ENCODE results near the gene SLC5A7.

The SLC5A7 gene

GRCh38 chr2:107990718-107991117 is 4.4 kb downstream of the SLC5A7 start:
- no peak overlapping the region for H3K4me3 ChIP-seq (ENCODE audit: low read depth, low read length)
- DNase-seq (ENCODE audit: low read depth): no peak
- TF ChIP-seq CTCF (IDR thresholded peaks at IDR 0.05; ENCODE audit: low read depth, low read length, missing control alignments): no peak
- in situ Hi-C loops (cut with HindIII; ENCODE audit: low sequenced_read_pairs): no loop called here

GRCh38 chr2:107992069-107992468 is 5.7 kb downstream of the SLC5A7 start:
- in situ Hi-C loops (cut with HindIII; ENCODE audit: low sequenced_read_pairs): no loop called here
- no peak for DNase-seq (ENCODE audit: low read depth)
- TF ChIP-seq CTCF (IDR thresholded peaks at IDR 0.05; ENCODE audit: low read depth, low read length, missing control alignments): no peak
- H3K4me3 ChIP-seq (ENCODE audit: low read depth, low read length): no peak overlapping the region

- DNase-seq (ENCODE audit: low read depth): no peak
- TF ChIP-seq CTCF (IDR thresholded peaks at IDR 0.05; ENCODE audit: low read depth, low read length, missing control alignments): no peak
- in situ Hi-C loops (cut with HindIII; ENCODE audit: low sequenced_read_pairs): no loop called here
- no peak overlapping the region for H3K4me3 ChIP-seq (ENCODE audit: low read depth, low read length)
These were observed 12.8 kb downstream of the SLC5A7 start for GRCh38 chr2:107999158-107999557.

- no peak for TF ChIP-seq CTCF (IDR thresholded peaks at IDR 0.05; ENCODE audit: low read depth, low read length, missing control alignments)
- DNase-seq (ENCODE audit: low read depth): no peak
- in situ Hi-C loops (cut with HindIII; ENCODE audit: low sequenced_read_pairs): no loop called here
- no peak overlapping the region for H3K4me3 ChIP-seq (ENCODE audit: low read depth, low read length)
These were observed 24.7 kb downstream of the SLC5A7 start for GRCh38 chr2:108010912-108011591.

- no peak for DNase-seq (ENCODE audit: low read depth)
- in situ Hi-C loops (cut with HindIII; ENCODE audit: low sequenced_read_pairs): no loop called here
- no peak overlapping the region for H3K4me3 ChIP-seq (ENCODE audit: low read depth, low read length)
- TF ChIP-seq CTCF (IDR thresholded peaks at IDR 0.05; ENCODE audit: low read depth, low read length, missing control alignments): no peak
These were observed 27.0 kb downstream of the SLC5A7 start for GRCh38 chr2:108013305-108013704.

- TF ChIP-seq CTCF (IDR thresholded peaks at IDR 0.05; ENCODE audit: low read depth, low read length, missing control alignments): no peak
- in situ Hi-C loops (cut with HindIII; ENCODE audit: low sequenced_read_pairs): no loop called here
- H3K4me3 ChIP-seq (ENCODE audit: low read depth, low read length): no peak overlapping the region
- no peak for DNase-seq (ENCODE audit: low read depth)
These were observed 36.3 kb downstream of the SLC5A7 start for GRCh38 chr2:108022628-108023027.
